Measurements from ENCODE around the gene UST.

GRCh38 chr6:149013586-149014344 is 266.9 kb downstream of the UST start:
- TF ChIP-seq, protein P1, sequence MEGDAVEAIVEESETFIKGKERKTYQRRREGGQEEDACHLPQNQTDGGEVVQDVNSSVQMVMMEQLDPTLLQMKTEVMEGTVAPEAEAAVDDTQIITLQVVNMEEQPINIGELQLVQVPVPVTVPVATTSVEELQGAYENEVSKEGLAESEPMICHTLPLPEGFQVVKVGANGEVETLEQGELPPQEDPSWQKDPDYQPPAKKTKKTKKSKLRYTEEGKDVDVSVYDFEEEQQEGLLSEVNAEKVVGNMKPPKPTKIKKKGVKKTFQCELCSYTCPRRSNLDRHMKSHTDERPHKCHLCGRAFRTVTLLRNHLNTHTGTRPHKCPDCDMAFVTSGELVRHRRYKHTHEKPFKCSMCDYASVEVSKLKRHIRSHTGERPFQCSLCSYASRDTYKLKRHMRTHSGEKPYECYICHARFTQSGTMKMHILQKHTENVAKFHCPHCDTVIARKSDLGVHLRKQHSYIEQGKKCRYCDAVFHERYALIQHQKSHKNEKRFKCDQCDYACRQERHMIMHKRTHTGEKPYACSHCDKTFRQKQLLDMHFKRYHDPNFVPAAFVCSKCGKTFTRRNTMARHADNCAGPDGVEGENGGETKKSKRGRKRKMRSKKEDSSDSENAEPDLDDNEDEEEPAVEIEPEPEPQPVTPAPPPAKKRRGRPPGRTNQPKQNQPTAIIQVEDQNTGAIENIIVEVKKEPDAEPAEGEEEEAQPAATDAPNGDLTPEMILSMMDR (IDR thresholded peaks at IDR 0.05) = no peak
- TF ChIP-seq EZH2 (IDR thresholded peaks at IDR 0.05) = no peak
